ENCODE data around the gene DOCK10.

- no peak for TF ChIP-seq TAF1 (IDR thresholded peaks at IDR 0.05; ENCODE audit: low read depth)
- TF ChIP-seq, protein P1, sequence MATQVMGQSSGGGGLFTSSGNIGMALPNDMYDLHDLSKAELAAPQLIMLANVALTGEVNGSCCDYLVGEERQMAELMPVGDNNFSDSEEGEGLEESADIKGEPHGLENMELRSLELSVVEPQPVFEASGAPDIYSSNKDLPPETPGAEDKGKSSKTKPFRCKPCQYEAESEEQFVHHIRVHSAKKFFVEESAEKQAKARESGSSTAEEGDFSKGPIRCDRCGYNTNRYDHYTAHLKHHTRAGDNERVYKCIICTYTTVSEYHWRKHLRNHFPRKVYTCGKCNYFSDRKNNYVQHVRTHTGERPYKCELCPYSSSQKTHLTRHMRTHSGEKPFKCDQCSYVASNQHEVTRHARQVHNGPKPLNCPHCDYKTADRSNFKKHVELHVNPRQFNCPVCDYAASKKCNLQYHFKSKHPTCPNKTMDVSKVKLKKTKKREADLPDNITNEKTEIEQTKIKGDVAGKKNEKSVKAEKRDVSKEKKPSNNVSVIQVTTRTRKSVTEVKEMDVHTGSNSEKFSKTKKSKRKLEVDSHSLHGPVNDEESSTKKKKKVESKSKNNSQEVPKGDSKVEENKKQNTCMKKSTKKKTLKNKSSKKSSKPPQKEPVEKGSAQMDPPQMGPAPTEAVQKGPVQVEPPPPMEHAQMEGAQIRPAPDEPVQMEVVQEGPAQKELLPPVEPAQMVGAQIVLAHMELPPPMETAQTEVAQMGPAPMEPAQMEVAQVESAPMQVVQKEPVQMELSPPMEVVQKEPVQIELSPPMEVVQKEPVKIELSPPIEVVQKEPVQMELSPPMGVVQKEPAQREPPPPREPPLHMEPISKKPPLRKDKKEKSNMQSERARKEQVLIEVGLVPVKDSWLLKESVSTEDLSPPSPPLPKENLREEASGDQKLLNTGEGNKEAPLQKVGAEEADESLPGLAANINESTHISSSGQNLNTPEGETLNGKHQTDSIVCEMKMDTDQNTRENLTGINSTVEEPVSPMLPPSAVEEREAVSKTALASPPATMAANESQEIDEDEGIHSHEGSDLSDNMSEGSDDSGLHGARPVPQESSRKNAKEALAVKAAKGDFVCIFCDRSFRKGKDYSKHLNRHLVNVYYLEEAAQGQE (IDR thresholded peaks at IDR 0.05; ENCODE audit: low read depth): no peak
- no peak for TF ChIP-seq EP300 (IDR thresholded peaks at IDR 0.05; ENCODE audit: borderline replicate concordance)
- no peak for TF ChIP-seq CREB1 (IDR thresholded peaks at IDR 0.05; ENCODE audit: low read depth)
- TF ChIP-seq, protein P2, sequence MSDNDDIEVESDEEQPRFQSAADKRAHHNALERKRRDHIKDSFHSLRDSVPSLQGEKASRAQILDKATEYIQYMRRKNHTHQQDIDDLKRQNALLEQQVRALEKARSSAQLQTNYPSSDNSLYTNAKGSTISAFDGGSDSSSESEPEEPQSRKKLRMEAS (IDR thresholded peaks at IDR 0.05): no peak
- no peak for TF ChIP-seq EGR1 (IDR thresholded peaks at IDR 0.05)
- TF ChIP-seq ZBTB7A (IDR thresholded peaks at IDR 0.05; ENCODE audit: low read depth): no peak
- TF ChIP-seq NFIC (IDR thresholded peaks at IDR 0.05): no peak
- TF ChIP-seq USF1 (IDR thresholded peaks at IDR 0.05): no peak
- TF ChIP-seq RAD21 (IDR thresholded peaks at IDR 0.05; ENCODE audit: low read depth): no peak
- TF ChIP-seq TCF12 (IDR thresholded peaks at IDR 0.05; ENCODE audit: low read depth): no peak
- no peak for TF ChIP-seq FOXM1 (IDR thresholded peaks at IDR 0.05; ENCODE audit: borderline replicate concordance, low read depth)
- no peak for TF ChIP-seq CEBPB (IDR thresholded peaks at IDR 0.05)
- TF ChIP-seq TEAD4 (IDR thresholded peaks at IDR 0.05): no peak
Observed at GRCh38 chr2:224952936-224953657, 89.2 kb downstream of the DOCK10 start.

Data from Ishikawa (cell line).